HEK293 (cell line): ENCODE measurements around the gene MAP3K9.

Experiments used
- CTCF ChIA-PET: fragments of 350-600 bp; formaldehyde crosslinking; extraction: SDS; loops from one replicate; lab custom pipeline; 2021; ENCODE audit warnings: antibody characterized with exemption; lab: Yijun Ruan, JAX
- POLR2A ChIA-PET: fragments of 300-600 bp; formaldehyde crosslinking; extraction: SDS; loops from one replicate; lab custom pipeline; 2020; ENCODE audit warnings: antibody characterized with exemption, inconsistent platforms; lab: Yijun Ruan, JAX
- H3K27ac ChIP-seq: fragments of 200-500 bp; sonication (Bioruptor generic); 2 replicates; pipeline ENCODE4 v1.5.1; 2014; ENCODE audit warnings: low read depth, low read length, control low read depth, inconsistent platforms; ENCODE audit errors: extremely low read depth
- H3K36me3 ChIP-seq, 2 experiments: fragments of 200-500 bp in 1 of 2; sonication (Bioruptor generic) in 1 of 2; 1 replicate in 1 of 2; 2 replicates in 1 of 2; pipeline ENCODE4 v1.5.1; 2014 to 2017; ENCODE audit warnings: inconsistent platforms in 2 of 2, low read length in 2 of 2; ENCODE audit not compliant: control insufficient read depth in 2 of 2, insufficient read depth in 1 of 2
- H3K4me1 ChIP-seq: fragments of 200-500 bp; sonication (Bioruptor generic); 2 replicates; pipeline ENCODE4 v1.5.1; 2014; ENCODE audit warnings: mild to moderate bottlenecking, low read length, inconsistent platforms; ENCODE audit not compliant: control insufficient read depth, insufficient read depth
- H3K4me3 ChIP-seq: 2 replicates; pipeline ENCODE4 v1.5.1; 2011; ENCODE audit warnings: low read depth, mild to moderate bottlenecking, control low read depth, low read length, moderate library complexity
- H3K9me3 ChIP-seq: fragments of 200-500 bp; sonication (Bioruptor generic); 2 replicates; pipeline ENCODE4 v1.5.1; 2014; ENCODE audit warnings: low read depth, low read length, inconsistent platforms; ENCODE audit not compliant: control insufficient read depth, insufficient read depth
- ATF2 ChIP-seq: fragments of 450-650 bp; formaldehyde crosslinking; IDR thresholded peaks from 2 replicates; pipeline ENCODE4 v1.5.1; 2016; ENCODE audit warnings: missing biosample characterization, missing genetic modification characterization, low read depth
- IKZF3 ChIP-seq: fragments of 450-650 bp; IDR thresholded peaks from 2 replicates; pipeline ENCODE4 v1.5.0; 2018; ENCODE audit warnings: missing biosample characterization, mild to moderate bottlenecking, missing genetic modification characterization, moderate library complexity
- PRDM1 ChIP-seq: fragments of 450-650 bp; formaldehyde crosslinking; IDR thresholded peaks from 2 replicates; pipeline ENCODE4; 2016; ENCODE audit warnings: missing biosample characterization, missing genetic modification characterization
- PRDM10 ChIP-seq: fragments of 450-650 bp; formaldehyde crosslinking; IDR thresholded peaks from 2 replicates; pipeline ENCODE4 v1.5.1; 2016; ENCODE audit warnings: missing biosample characterization, missing genetic modification characterization
- ZBTB10 ChIP-seq: fragments of 450-650 bp; formaldehyde crosslinking; IDR thresholded peaks from 2 replicates; pipeline ENCODE4 v1.5.1; 2016; ENCODE audit warnings: missing biosample characterization, missing genetic modification characterization
- ZNF26 ChIP-seq: fragments of 450-650 bp; formaldehyde crosslinking; IDR thresholded peaks from 2 replicates; pipeline ENCODE4 v1.5.1; 2016; ENCODE audit warnings: missing biosample characterization, missing genetic modification characterization
- ZNF280C ChIP-seq: fragments of 450-650 bp; formaldehyde crosslinking; IDR thresholded peaks from 2 replicates; pipeline ENCODE4 v1.5.1; 2016; ENCODE audit warnings: missing biosample characterization, missing genetic modification characterization
- ZNF335 ChIP-seq: fragments of 450-650 bp; formaldehyde crosslinking; conservative IDR thresholded peaks from 2 replicates; pipeline ENCODE4 v1.5.1; 2016; ENCODE audit warnings: missing biosample characterization, missing genetic modification characterization
- ZNF37A ChIP-seq: fragments of 450-650 bp; IDR thresholded peaks from 2 replicates; pipeline ENCODE4 v1.5.1; 2018; ENCODE audit warnings: missing biosample characterization, missing genetic modification characterization
- ZNF391 ChIP-seq: fragments of 450-650 bp; formaldehyde crosslinking; IDR thresholded peaks from 2 replicates; pipeline ENCODE4 v1.5.1; 2016; ENCODE audit warnings: low read depth, missing biosample characterization, missing genetic modification characterization, borderline replicate concordance
- ZNF398 ChIP-seq: fragments of 450-650 bp; formaldehyde crosslinking; IDR thresholded peaks from 2 replicates; pipeline ENCODE4 v1.5.1; 2017; ENCODE audit warnings: missing biosample characterization, missing genetic modification characterization
- ZNF514 ChIP-seq: fragments of 450-650 bp; formaldehyde crosslinking; IDR thresholded peaks from 2 replicates; pipeline ENCODE4 v1.5.1; 2016; ENCODE audit warnings: missing biosample characterization, missing genetic modification characterization
- ZNF558 ChIP-seq: fragments of 450-650 bp; formaldehyde crosslinking; IDR thresholded peaks from 2 replicates; pipeline ENCODE4 v1.5.1; 2016; ENCODE audit warnings: missing biosample characterization, missing genetic modification characterization
- ZNF596 ChIP-seq: fragments of 450-650 bp; IDR thresholded peaks from 2 replicates; pipeline ENCODE4 v1.5.0; 2018; ENCODE audit warnings: missing biosample characterization, mild to moderate bottlenecking, missing genetic modification characterization, moderate library complexity
- ZNF626 ChIP-seq: fragments of 450-650 bp; sonication (Bioruptor Pico); formaldehyde crosslinking; IDR thresholded peaks from 2 replicates; pipeline ENCODE4 v1.5.1; 2018; ENCODE audit warnings: missing biosample characterization, missing genetic modification characterization, inconsistent platforms
- ZNF654 ChIP-seq: fragments of 450-650 bp; formaldehyde crosslinking; IDR thresholded peaks from 2 replicates; pipeline ENCODE4 v1.5.1; 2016; ENCODE audit warnings: low read depth, missing biosample characterization, missing genetic modification characterization
- ZNF660 ChIP-seq: fragments of 450-650 bp; IDR thresholded peaks from 2 replicates; pipeline ENCODE4 v1.5.1; 2018; ENCODE audit warnings: missing biosample characterization, mild to moderate bottlenecking, missing genetic modification characterization
- ZNF76 ChIP-seq: fragments of 450-650 bp; formaldehyde crosslinking; IDR thresholded peaks from 2 replicates; pipeline ENCODE4; 2016; ENCODE audit warnings: low read depth, missing biosample characterization, missing genetic modification characterization, borderline replicate concordance
- ZNF830 ChIP-seq: fragments of 450-650 bp; IDR thresholded peaks from 2 replicates; pipeline ENCODE4 v1.5.0; 2018; ENCODE audit warnings: missing biosample characterization, missing genetic modification characterization, low read depth, mild to moderate bottlenecking, moderate library complexity

MAP3K9 gene

GRCh38 chr14:70716483-70716882 is 92.8 kb downstream of the MAP3K9 start (continued):
- TF ChIP-seq ZNF398 (tag by site-specific recombination), result no peak

GRCh38 chr14:70714055-70714550 is 95.2 kb downstream of the MAP3K9 start:
- ChIA-PET CTCF (interaction anchor here (0.6 to 3.2 kb wide), 12 partner anchors 8 to 146 kb away, joined by 3 to 29 read pairs (median 4); no protein-coding TSS in a partner anchor), POLR2A (no interaction called here)
- no peaks in the 10 kb centered on the region for H3K36me3 ChIP-seq
- H3K9me3 ChIP-seq, result no peaks in the 10 kb centered on the region
- no peak overlapping the region for H3K4me3 ChIP-seq
- TF ChIP-seq IKZF3 (tag by site-specific recombination) (peak; percentile 42; the same call in 1 of the 2 replicates), PRDM1 (peak; percentile 97), ZNF654 (peak; percentile 44), ZNF26 (no peak), ATF2 (tag by site-specific recombination) (0 out of 2 replicates have a peak, but pooled peaks have one; percentile 30), ZNF335 (tag by site-specific recombination) (peak; percentile 75), ZNF660 (0 out of 2 replicates have a peak, but pooled peaks have one; percentile 12), ZNF626 (tag by site-specific recombination) (no peak)
- H3K27ac ChIP-seq, result no peak overlapping the region
- 0 out of 2 replicates have a peak, but pooled peaks cover 2% of the 10 kb centered on the region for H3K4me1 ChIP-seq

- no peaks in the 10 kb centered on the region for H3K9me3 ChIP-seq
- H3K4me3 ChIP-seq, result no peak overlapping the region
- no peaks in the 10 kb centered on the region for H3K36me3 ChIP-seq
- 0 out of 2 replicates have a peak, but pooled peaks cover 2% of the 10 kb centered on the region for H3K4me1 ChIP-seq
- POLR2A ChIA-PET, result no interaction called here
- H3K27ac ChIP-seq, result no peak overlapping the region
- CTCF ChIA-PET, result interaction anchor here (0.5 to 3.2 kb wide), 15 partner anchors 10 to 534 kb away, joined by 3 to 29 read pairs (median 4); no protein-coding TSS in a partner anchor
- no peak for TF ChIP-seq ZNF596 (tag by site-specific recombination)
- TF ChIP-seq ZNF280C (tag by site-specific recombination), result no peak
- no peak for TF ChIP-seq ZNF558
- TF ChIP-seq ZNF391 (tag by site-specific recombination), result no peak
- no peak for TF ChIP-seq ZNF76 (tag by site-specific recombination)
- no peak for TF ChIP-seq ZBTB10 (tag by site-specific recombination)
- TF ChIP-seq ZNF37A (tag by site-specific recombination), result no peak
- TF ChIP-seq ZNF514 (tag by site-specific recombination), result no peak
- TF ChIP-seq PRDM10 (tag by site-specific recombination), result no peak
- no peak for TF ChIP-seq ZNF830 (tag by site-specific recombination)
Observed at GRCh38 chr14:70713511-70713916, 95.8 kb downstream of the MAP3K9 start.
